Stimulated activated CD8-positive, alpha-beta memory T cell treated with anti-CD3 and anti-CD28 coated beads, Interleukin-12 subunit alpha, Interleukin-12 subunit beta, amount 100 ng/mL, for 4 hours (primary cell): ENCODE results near the gene SDSL.

Experiments
- DNase-seq: peaks from one replicate; pipeline ENCODE4 v3.0.0-alpha.2; 2020; ENCODE audit warnings: low read depth

The SDSL gene

GRCh38 chr12:113480336-113480971, 58.3 kb downstream of the SDSL start:
- DNase-seq = no peak

- no peak for DNase-seq
Measured at GRCh38 chr12:113482334-113482733, 60.2 kb downstream of the SDSL start.

- no peak for DNase-seq
Measured at GRCh38 chr12:113485330-113485729, 63.1 kb downstream of the SDSL start.

- no peak for DNase-seq
Measured at GRCh38 chr12:113486722-113487121, 64.5 kb downstream of the SDSL start.
